SK-N-SH (cell line): ENCODE results near the gene ADAMTS16.

Source experiments
- CTCF ChIP-seq: fragments of 200-600 bp; sonication (generic); IDR thresholded peaks from 2 replicates; pipeline ENCODE4 v1.6.1; 2017; ENCODE audit warnings: antibody characterized with exemption, mild to moderate bottlenecking, moderate library complexity
- EZH2phosphoT487 ChIP-seq: fragments of 200-600 bp; sonication (generic); IDR thresholded peaks from 2 replicates; pipeline ENCODE4 v1.6.1; 2017; ENCODE audit warnings: low read depth, mixed run types, mild to moderate bottlenecking, antibody characterized with exemption, moderate library complexity, borderline replicate concordance
- YY1 ChIP-seq: IDR thresholded peaks from 2 replicates; pipeline ENCODE4 v1.4.0; 2012; ENCODE audit warnings: low read depth, mild to moderate bottlenecking

- TF ChIP-seq EZH2phosphoT487 (no peak), CTCF (no peak), YY1 (no peak)
These were observed 15.9 kb upstream of the ADAMTS16 start for GRCh38 chr5:5124231-5124630.
